HEK293 (cell line): ENCODE data around the gene FHIT.

Experiments
- KLF10 ChIP-seq: fragments of 450-650 bp; IDR thresholded peaks from 2 replicates; pipeline ENCODE4 v1.5.1; 2018; ENCODE audit warnings: missing biosample characterization, mild to moderate bottlenecking, missing genetic modification characterization
- ZNF518A ChIP-seq: fragments of 450-650 bp; formaldehyde crosslinking; conservative IDR thresholded peaks from 2 replicates; pipeline ENCODE4 v1.5.1; 2016; ENCODE audit warnings: low read depth, missing biosample characterization, missing genetic modification characterization
- TF ChIP-seq, protein P1 (sequence below): fragments of 450-650 bp; formaldehyde crosslinking; IDR thresholded peaks from 2 replicates; pipeline ENCODE4 v1.5.1; 2017; ENCODE audit warnings: missing biosample characterization, missing genetic modification characterization
- TF ChIP-seq, protein P2 (sequence below): fragments of 450-650 bp; formaldehyde crosslinking; IDR thresholded peaks from 2 replicates; pipeline ENCODE4 v1.5.1; 2016; ENCODE audit warnings: missing biosample characterization, missing genetic modification characterization
- TF ChIP-seq, protein P3 (sequence below): fragments of 450-650 bp; formaldehyde crosslinking; IDR thresholded peaks from 2 replicates; pipeline ENCODE4 v1.5.1; 2016; ENCODE audit warnings: missing biosample characterization, missing genetic modification characterization, low read depth

GRCh38 chr3:60536420-60536819 is 714.8 kb downstream of the FHIT start:
- TF ChIP-seq, protein P1, sequence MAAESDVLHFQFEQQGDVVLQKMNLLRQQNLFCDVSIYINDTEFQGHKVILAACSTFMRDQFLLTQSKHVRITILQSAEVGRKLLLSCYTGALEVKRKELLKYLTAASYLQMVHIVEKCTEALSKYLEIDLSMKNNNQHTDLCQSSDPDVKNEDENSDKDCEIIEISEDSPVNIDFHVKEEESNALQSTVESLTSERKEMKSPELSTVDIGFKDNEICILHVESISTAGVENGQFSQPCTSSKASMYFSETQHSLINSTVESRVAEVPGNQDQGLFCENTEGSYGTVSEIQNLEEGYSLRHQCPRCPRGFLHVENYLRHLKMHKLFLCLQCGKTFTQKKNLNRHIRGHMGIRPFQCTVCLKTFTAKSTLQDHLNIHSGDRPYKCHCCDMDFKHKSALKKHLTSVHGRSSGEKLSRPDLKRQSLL (tag by site-specific recombination), result no peak
- TF ChIP-seq KLF10, result no peak
- no peak for TF ChIP-seq ZNF518A (tag by site-specific recombination)
- TF ChIP-seq, protein P2, sequence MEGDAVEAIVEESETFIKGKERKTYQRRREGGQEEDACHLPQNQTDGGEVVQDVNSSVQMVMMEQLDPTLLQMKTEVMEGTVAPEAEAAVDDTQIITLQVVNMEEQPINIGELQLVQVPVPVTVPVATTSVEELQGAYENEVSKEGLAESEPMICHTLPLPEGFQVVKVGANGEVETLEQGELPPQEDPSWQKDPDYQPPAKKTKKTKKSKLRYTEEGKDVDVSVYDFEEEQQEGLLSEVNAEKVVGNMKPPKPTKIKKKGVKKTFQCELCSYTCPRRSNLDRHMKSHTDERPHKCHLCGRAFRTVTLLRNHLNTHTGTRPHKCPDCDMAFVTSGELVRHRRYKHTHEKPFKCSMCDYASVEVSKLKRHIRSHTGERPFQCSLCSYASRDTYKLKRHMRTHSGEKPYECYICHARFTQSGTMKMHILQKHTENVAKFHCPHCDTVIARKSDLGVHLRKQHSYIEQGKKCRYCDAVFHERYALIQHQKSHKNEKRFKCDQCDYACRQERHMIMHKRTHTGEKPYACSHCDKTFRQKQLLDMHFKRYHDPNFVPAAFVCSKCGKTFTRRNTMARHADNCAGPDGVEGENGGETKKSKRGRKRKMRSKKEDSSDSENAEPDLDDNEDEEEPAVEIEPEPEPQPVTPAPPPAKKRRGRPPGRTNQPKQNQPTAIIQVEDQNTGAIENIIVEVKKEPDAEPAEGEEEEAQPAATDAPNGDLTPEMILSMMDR (tag by site-specific recombination), result no peak
- TF ChIP-seq, protein P3, sequence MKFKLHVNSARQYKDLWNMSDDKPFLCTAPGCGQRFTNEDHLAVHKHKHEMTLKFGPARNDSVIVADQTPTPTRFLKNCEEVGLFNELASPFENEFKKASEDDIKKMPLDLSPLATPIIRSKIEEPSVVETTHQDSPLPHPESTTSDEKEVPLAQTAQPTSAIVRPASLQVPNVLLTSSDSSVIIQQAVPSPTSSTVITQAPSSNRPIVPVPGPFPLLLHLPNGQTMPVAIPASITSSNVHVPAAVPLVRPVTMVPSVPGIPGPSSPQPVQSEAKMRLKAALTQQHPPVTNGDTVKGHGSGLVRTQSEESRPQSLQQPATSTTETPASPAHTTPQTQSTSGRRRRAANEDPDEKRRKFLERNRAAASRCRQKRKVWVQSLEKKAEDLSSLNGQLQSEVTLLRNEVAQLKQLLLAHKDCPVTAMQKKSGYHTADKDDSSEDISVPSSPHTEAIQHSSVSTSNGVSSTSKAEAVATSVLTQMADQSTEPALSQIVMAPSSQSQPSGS (tag by site-specific recombination), result no peak
